Type B pancreatic cell (in vitro differentiated cells): ENCODE data around the gene METTL1. TPM values are rescaled to one million over a fixed set of nuclear protein-coding genes. Genes with fewer than 3 reads are reported as not detected.

Experiments used
- DNase-seq: peaks from one replicate; pipeline ENCODE4 v3.0.0; 2021; ENCODE audit warnings: mixed read lengths; ENCODE audit not compliant: unreplicated experiment; ENCODE audit errors: extremely low spot score
- H3K27ac Mint-ChIP-seq: 2 replicates; pipeline ENCODE4 v1.8.0; 2021; ENCODE audit warnings: mild to moderate bottlenecking, mixed read lengths
- H3K27me3 Mint-ChIP-seq: 2 replicates; pipeline ENCODE4 v1.8.0; 2021; ENCODE audit warnings: mixed read lengths
- H3K36me3 Mint-ChIP-seq: 2 replicates; pipeline ENCODE4 v1.8.0; 2021; ENCODE audit warnings: mixed read lengths
- H3K4me1 Mint-ChIP-seq: one replicate; pipeline ENCODE4 v1.8.0; 2021; ENCODE audit warnings: mixed read lengths; ENCODE audit not compliant: unreplicated experiment
- H3K4me3 Mint-ChIP-seq: 2 replicates; pipeline ENCODE4 v1.8.0; 2021; ENCODE audit warnings: mild to moderate bottlenecking, mixed read lengths
- H3K9me3 Mint-ChIP-seq: 2 replicates; pipeline ENCODE4 v1.8.0; 2021; ENCODE audit warnings: mixed read lengths
- total RNA-seq: library from RNA; stranded (reverse); gene quantifications from 2 replicates; pipeline ENCODE4 v1.2.1, GENCODE V29; 2021; ENCODE audit warnings: low replicate concordance
- TF ChIP-seq, protein P1 (sequence below): fragments of 200-600 bp; sonication (generic); conservative IDR thresholded peaks from 2 replicates; pipeline ENCODE4 v1.5.0; 2021; ENCODE audit warnings: antibody characterized with exemption, mild to moderate bottlenecking

The METTL1 gene
- total RNA-seq, 1 donor from 2014 or later: 31.1 TPM

DNA sequence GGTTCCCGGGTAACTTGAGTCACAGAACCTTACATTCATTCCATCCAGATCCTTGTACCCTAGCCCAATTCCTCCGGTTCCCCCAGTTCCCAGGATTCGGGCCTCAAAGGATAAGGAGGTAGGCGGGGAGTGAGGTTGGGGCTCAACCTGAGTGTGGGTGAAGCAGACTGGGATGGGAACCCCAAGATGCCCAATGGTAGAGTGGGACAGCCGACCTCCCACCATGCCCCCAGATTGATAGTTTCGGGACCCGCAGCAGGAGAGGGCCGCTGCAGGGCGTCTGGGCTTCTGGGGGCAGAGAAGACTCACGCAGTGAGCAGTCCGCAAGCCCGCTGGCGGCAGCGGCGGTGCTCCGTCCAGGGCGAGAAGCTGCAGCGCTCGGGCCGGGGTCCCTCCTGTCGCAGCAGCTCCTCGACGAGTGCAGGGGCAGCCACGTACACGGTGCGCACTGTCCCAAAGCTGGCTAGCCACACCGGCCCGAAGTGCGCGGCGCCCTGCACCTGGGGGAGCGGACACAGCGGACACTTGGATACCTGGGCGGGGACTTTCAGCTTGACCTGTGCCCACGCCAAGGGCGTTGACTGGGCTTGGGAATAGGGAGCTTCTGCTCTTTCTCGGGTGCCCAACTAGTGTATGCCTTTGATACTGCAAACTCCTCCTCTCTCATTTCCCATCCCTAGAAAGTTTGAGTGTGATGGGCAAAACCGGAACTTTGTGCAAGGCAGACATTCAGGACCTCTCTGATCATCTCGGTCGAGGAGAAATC is 6.0 kb downstream of the METTL1 start:
- peak overlapping the region; percentile 70 for H3K4me3 Mint-ChIP-seq
- H3K4me1 Mint-ChIP-seq: peaks cover 11% of the 10 kb centered on the region
- H3K27ac Mint-ChIP-seq: no peak overlapping the region
- no peak for DNase-seq
- TF ChIP-seq, protein P1, sequence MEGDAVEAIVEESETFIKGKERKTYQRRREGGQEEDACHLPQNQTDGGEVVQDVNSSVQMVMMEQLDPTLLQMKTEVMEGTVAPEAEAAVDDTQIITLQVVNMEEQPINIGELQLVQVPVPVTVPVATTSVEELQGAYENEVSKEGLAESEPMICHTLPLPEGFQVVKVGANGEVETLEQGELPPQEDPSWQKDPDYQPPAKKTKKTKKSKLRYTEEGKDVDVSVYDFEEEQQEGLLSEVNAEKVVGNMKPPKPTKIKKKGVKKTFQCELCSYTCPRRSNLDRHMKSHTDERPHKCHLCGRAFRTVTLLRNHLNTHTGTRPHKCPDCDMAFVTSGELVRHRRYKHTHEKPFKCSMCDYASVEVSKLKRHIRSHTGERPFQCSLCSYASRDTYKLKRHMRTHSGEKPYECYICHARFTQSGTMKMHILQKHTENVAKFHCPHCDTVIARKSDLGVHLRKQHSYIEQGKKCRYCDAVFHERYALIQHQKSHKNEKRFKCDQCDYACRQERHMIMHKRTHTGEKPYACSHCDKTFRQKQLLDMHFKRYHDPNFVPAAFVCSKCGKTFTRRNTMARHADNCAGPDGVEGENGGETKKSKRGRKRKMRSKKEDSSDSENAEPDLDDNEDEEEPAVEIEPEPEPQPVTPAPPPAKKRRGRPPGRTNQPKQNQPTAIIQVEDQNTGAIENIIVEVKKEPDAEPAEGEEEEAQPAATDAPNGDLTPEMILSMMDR: no peak
- H3K9me3 Mint-ChIP-seq: no peaks in the 10 kb centered on the region
- peaks cover 22% of the 10 kb centered on the region for H3K36me3 Mint-ChIP-seq
- peaks cover 75% of the 10 kb centered on the region for H3K27me3 Mint-ChIP-seq

- no peak overlapping the region for H3K27ac Mint-ChIP-seq
- H3K4me3 Mint-ChIP-seq: peak overlapping the region; percentile 65
Observed at GRCh38 chr12:57765003-57765697, 6.8 kb downstream of the METTL1 start.

DNA sequence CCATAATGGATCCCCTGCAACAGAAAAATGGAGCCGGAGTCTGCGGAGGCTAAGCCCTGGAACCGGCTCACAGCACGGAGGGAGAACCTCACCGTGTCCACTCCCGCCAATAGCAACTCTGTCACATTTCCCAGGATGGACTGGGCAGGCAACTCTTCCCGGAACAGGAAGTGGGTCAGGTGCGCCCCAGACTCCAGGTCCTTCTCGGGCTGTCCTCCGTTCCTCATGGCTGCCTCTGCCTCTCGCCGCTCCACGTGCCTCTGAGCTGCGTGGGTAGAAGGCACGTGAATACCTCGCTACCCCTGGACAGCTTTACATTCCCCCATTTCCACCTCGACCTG is 7.3 kb downstream of the METTL1 start:
- Mint-ChIP-seq H3K9me3 (no peaks in the 10 kb centered on the region), H3K27me3 (peaks cover 87% of the 10 kb centered on the region), H3K4me3 (peak overlapping the region; percentile 57), H3K4me1 (peaks cover 6% of the 10 kb centered on the region), H3K27ac (no peak overlapping the region), H3K36me3 (peaks cover 12% of the 10 kb centered on the region)
- TF ChIP-seq, protein P1: no peak
- no peak for DNase-seq

More at GRCh38 chr12:57765003-57765697, 6.8 kb downstream of the METTL1 start:
- DNase-seq: no peak
- peaks cover 82% of the 10 kb centered on the region for H3K27me3 Mint-ChIP-seq
- TF ChIP-seq, protein P1: peak; percentile 28
- H3K4me1 Mint-ChIP-seq: peaks cover 6% of the 10 kb centered on the region
- H3K36me3 Mint-ChIP-seq: peaks cover 17% of the 10 kb centered on the region
- no peaks in the 10 kb centered on the region for H3K9me3 Mint-ChIP-seq

DNA sequence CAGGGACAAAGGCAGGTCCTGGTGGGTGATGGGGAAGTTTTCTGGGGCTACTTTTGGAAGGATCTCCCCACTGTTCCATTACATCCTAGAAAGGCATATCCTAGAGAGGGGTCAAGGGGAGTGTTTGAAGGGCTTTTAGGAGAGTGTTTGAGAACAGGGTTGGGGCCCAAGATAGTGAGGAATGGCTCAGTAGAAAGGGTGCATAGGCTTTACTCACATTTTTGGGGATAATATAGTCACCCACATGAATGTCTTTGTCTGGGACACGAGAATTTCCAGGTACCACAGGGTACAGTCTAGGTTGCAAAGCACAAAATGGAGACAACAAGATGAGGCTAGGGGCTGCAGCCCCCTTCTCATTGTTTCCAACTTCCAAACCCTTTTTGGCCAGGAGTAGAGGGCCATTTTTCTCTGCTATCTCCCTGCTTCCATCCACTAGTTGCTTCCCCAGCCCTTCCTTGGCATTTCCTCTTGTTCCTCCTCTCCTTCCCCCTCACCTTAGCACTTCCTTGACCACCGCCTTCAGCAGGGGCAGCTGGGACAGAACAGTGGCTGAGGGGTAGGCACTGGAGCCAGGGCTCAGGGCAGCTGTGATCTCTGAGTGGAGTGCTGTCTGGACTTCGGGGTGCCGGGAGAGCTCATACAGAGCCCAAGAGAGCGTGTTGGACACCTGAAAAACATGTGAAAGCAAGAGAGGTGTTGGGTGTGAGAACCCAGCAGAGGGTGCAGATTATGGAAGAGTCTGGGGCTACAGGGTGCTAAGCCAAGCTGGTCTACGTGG is 7.8 kb downstream of the METTL1 start:
- Mint-ChIP-seq H3K36me3 (peaks cover 14% of the 10 kb centered on the region), H3K27me3 (peaks cover 91% of the 10 kb centered on the region), H3K4me1 (peaks cover 6% of the 10 kb centered on the region), H3K27ac (no peak overlapping the region), H3K9me3 (no peaks in the 10 kb centered on the region), H3K4me3 (peak overlapping the region; percentile 57)
- DNase-seq: no peak
- TF ChIP-seq, protein P1: no peak

DNA sequence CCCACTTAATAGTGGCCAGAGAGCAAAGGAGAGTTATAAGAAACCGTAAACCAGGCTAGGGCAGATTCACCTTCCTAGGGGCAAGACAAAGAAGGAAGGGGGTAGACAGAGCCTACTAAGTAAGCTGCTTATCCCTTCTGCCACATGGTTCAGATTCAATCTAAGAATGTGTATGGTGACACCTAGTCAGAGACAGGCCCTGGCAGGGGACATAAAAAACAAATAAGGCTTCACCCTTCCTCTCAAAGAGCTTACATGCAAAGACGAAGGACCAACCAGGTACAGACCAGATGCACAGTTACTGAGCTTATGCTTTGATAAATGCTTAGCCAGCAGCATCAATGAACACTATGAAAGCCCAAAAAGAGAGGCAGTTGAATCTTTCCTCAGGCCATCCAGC is 9.4 kb downstream of the METTL1 start:
- Mint-ChIP-seq H3K4me1 (peaks cover 6% of the 10 kb centered on the region), H3K9me3 (no peaks in the 10 kb centered on the region), H3K4me3 (no peak overlapping the region), H3K27me3 (peaks cover 86% of the 10 kb centered on the region), H3K36me3 (peaks cover 12% of the 10 kb centered on the region), H3K27ac (no peak overlapping the region)
- TF ChIP-seq, protein P1: no peak
- DNase-seq: no peak
